SH-SY5Y (cell line): ENCODE data around the gene ATP8A1.

ENCODE experiments used
- GATA2 ChIP-seq: IDR thresholded peaks from 2 replicates; pipeline ENCODE4 v1.6.1; 2011; ENCODE audit warnings: mild to moderate bottlenecking, low read depth, low read length
- GATA3 ChIP-seq: IDR thresholded peaks from 2 replicates; pipeline ENCODE4 v1.6.1; 2011; ENCODE audit warnings: low read depth, mild to moderate bottlenecking, low read length, moderate library complexity

DNA sequence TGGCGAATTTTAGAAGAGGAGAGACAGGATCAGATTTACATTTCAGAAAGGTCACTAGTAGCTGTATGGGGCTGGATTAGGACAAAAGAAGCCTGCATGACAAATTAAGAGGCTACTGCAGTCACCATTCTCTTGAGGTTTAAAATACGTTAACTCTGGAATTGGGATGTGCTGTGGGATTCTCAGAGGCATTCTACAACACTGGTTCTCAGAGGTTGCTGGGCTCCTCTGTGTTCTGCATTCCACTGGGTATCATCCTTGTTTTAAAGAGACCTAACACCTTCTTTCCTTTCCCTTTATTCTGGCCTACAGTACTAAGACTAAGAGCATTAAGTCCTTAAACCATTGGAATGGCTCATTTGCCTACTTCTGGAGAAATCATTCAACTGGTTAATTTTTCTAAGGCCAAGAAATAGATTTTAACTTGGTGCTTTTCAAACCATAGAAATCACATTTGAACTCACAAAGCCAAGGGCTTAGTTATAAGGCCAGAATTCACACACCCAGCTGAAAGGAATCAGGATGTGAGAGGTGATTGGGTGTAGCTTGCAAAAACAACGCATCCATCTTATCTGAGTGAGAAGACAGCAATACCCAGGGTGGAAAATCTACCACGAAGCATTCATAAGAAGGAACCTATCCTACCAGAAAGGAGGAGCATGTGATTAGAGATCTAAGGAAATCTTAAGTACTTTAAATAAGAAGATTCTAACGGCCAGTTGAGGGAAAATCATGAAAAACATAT, 143.0 kb downstream of the ATP8A1 start:
- TF ChIP-seq GATA2: no peak
- TF ChIP-seq GATA3: no peak
